Gastrocnemius medialis (tissue), 4 donors: ENCODE measurements around the gene OR8B8. TPM values are rescaled to one million over a fixed set of nuclear protein-coding genes. Genes with fewer than 3 reads are reported as not detected.
"Not testable (repeated sequence)": the region's sequence is repeated elsewhere in the genome, so short reads cannot be mapped to it uniquely, and the experiment has no call there.

Source experiments
- ATAC-seq, 2 donors: fragments of 150-250 bp; one replicate each; pipeline ENCODE4 v1.9.1; 2016
- DNase-seq, 2 donors: peaks; one replicate each; pipeline ENCODE4 v3.0.0-alpha.2; 2019
- H3K27ac ChIP-seq, 4 donors: fragments of 200-600 bp; sonication (generic); 1 replicate in 1 of 4; 2 replicates in 3 of 4; pipeline ENCODE4 v1.5.1; 2016 to 2018; ENCODE audit warnings: mild to moderate bottlenecking in 2 of 4, moderate library complexity in 1 of 4
- H3K27me3 ChIP-seq, 3 donors: fragments of 200-600 bp; sonication (generic) in 2 of 3; 1 replicate in 1 of 3; 2 replicates in 2 of 3; pipeline versions ENCODE4 v1.5.1 to v1.6.0; 2016 to 2019; ENCODE audit warnings: mild to moderate bottlenecking in 1 of 3, moderate library complexity in 1 of 3
- H3K36me3 ChIP-seq, 2 donors: fragments of 200-600 bp; sonication (generic) in 1 of 2; one replicate each; pipeline ENCODE4 v1.5.1; 2017 to 2018
- H3K4me1 ChIP-seq, 2 donors: fragments of 200-600 bp; sonication (generic) in 1 of 2; one replicate each; pipeline ENCODE4 v1.5.1; 2016 to 2017; ENCODE audit warnings: mild to moderate bottlenecking in 2 of 2
- H3K4me3 ChIP-seq, 4 donors: fragments of 200-600 bp; sonication (generic) in 3 of 4; 1 replicate in 1 of 4; 2 replicates in 3 of 4; pipeline ENCODE4 v1.5.1; 2016 to 2019; ENCODE audit warnings: mild to moderate bottlenecking in 2 of 4
- H3K9me3 ChIP-seq, 3 donors: fragments of 200-600 bp; sonication (generic) in 2 of 3; 1 replicate in 1 of 3; 2 replicates in 2 of 3; pipeline ENCODE4 v1.5.1; 2016 to 2019
- CTCF ChIP-seq, 5 experiments: fragments of 450-650 bp in 3 of 5; fragments of 200-600 bp in 2 of 5; sonication (generic) in 2 of 5; IDR thresholded peaks in 4 of 5; conservative IDR thresholded peaks in 1 of 5; 1 replicate in 4 of 5; 2 replicates in 1 of 5; pipeline ENCODE4 v1.5.1; 2016 to 2019; ENCODE audit warnings: antibody characterized with exemption in 5 of 5, mild to moderate bottlenecking in 3 of 5, moderate library complexity in 3 of 5
- POLR2A ChIP-seq, 2 donors: fragments of 450-650 bp; IDR thresholded peaks; one replicate each; pipeline ENCODE4 v1.6.1; 2017; ENCODE audit warnings: antibody characterized with exemption in 2 of 2, mild to moderate bottlenecking in 2 of 2, moderate library complexity in 2 of 2
- in situ Hi-C, 4 donors: fragments of 200-750 bp; cut with MboI; loops; one replicate each; pipeline versions ENCODE4 v1.15.0 to v1.8.0; 2017; ENCODE audit warnings: low sequenced_read_pairs in 4 of 4
- intact Hi-C: fragments of 100-400 bp; cut with DNase I; formaldehyde crosslinking; loops from one replicate; pipeline ENCODE4 v1.15.1; 2023; ENCODE audit warnings: low total_unique reads
- total RNA-seq, 4 donors: library from RNA; depleted of rRNA; stranded (reverse); fragments of >200 nt; gene quantifications; one replicate each; pipeline versions ENCODE4 v1.1.0 to v1.2.3, GENCODE V29; 2016

OR8B8 gene
- total RNA-seq, 4 donors from 2014 or later, result not detected

DNA sequence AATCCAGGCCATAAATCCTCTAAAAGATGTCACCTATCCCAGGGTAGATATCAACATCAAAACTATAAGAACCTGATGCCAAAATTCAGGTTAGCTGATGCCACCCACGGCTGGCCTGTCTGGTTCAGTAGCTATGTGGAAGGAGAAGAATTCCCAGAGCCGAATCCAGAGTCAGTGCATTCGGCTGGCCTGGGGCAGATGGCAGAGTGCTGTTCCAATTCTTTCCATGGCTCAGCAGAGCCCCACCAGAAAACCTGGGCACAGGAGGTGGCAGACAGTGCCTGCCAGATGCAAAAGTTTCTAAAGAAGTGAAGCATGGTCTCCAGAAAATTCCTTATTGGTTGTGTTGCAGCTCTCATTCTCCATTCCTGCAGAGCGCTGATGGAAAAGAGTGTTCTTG is 19.9 kb upstream of the OR8B8 start:
- intact Hi-C loops, result no loop called here
- no peaks in the 10 kb centered on the region for H3K36me3 ChIP-seq
- in situ Hi-C loops, result no loop called here
- peaks cover 0 to 4% of the 10 kb centered on the region in 2 donors for H3K4me1 ChIP-seq
- H3K27me3 ChIP-seq, result no peaks in the 10 kb centered on the region
- H3K27ac ChIP-seq, result no peak overlapping the region
- TF ChIP-seq POLR2A (IDR thresholded peaks at IDR 0.05) (no peak), CTCF (IDR thresholded peaks at IDR 0.05 in 4 of 5, conservative IDR thresholded peaks at IDR 0.05 in 1 of 5) (no peak)
- no peak overlapping the region for H3K4me3 ChIP-seq
- ATAC-seq (no peak), DNase-seq (no peak)
- H3K9me3 ChIP-seq, result no peaks in the 10 kb centered on the region

- DNase-seq, result no peak
- H3K9me3 ChIP-seq, result no peaks in the 10 kb centered on the region
- no peak overlapping the region for H3K4me3 ChIP-seq
- no peaks in the 10 kb centered on the region for H3K4me1 ChIP-seq
- no peak for TF ChIP-seq POLR2A (IDR thresholded peaks at IDR 0.05)
- TF ChIP-seq CTCF (IDR thresholded peaks at IDR 0.05 in 4 of 5, conservative IDR thresholded peaks at IDR 0.05 in 1 of 5), result no peak
- ATAC-seq, result no peak
- no peaks in the 10 kb centered on the region for H3K27me3 ChIP-seq
- H3K36me3 ChIP-seq, result no peaks in the 10 kb centered on the region
- in situ Hi-C loops (no loop called here), intact Hi-C loops (no loop called here)
- no peak overlapping the region for H3K27ac ChIP-seq
Observed at GRCh38 chr11:124463990-124464389, 18.5 kb upstream of the OR8B8 start.

GRCh38 chr11:124463324-124463723 is 17.8 kb upstream of the OR8B8 start:
- no peaks in the 10 kb centered on the region for H3K27me3 ChIP-seq
- DNase-seq (no peak), ATAC-seq (no peak)
- in situ Hi-C loops (no loop called here), intact Hi-C loops (no loop called here)
- no peak overlapping the region for H3K27ac ChIP-seq
- no peak for TF ChIP-seq POLR2A (IDR thresholded peaks at IDR 0.05)
- TF ChIP-seq CTCF (IDR thresholded peaks at IDR 0.05 in 4 of 5, conservative IDR thresholded peaks at IDR 0.05 in 1 of 5), result no peak
- H3K4me1 ChIP-seq, result no peaks in the 10 kb centered on the region
- H3K36me3 ChIP-seq, result no peaks in the 10 kb centered on the region
- no peak overlapping the region for H3K4me3 ChIP-seq
- H3K9me3 ChIP-seq, result no peaks in the 10 kb centered on the region

DNA sequence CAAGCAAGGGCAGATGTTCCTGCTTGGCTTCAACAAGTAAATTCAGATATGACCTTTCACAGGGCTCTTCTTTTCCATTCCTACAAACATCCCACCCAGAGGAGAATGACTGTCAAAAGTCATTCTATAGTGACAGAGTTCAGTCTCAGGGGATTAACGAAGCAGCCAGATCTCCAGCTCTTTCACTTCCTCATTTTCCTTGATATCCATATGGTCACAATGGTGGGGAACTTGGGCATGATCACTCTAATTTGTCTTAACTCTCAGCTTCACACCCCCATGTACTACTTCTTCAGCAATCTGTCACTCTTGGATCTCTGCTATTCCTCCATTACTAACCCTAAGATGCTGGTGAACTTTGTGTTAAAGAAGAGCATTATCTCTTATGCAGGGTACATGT is 15.0 kb upstream of the OR8B8 start:
- Histone ChIP-seq H3K4me3 (no peak overlapping the region), H3K36me3 (no peaks in the 10 kb centered on the region), H3K4me1 (no peaks in the 10 kb centered on the region), H3K27ac (no peak overlapping the region), H3K27me3 (no peaks in the 10 kb centered on the region), H3K9me3 (no peaks in the 10 kb centered on the region)
- TF ChIP-seq POLR2A (IDR thresholded peaks at IDR 0.05), result no peak
- intact Hi-C loops, result no loop called here
- no peak for ATAC-seq
- in situ Hi-C loops, result no loop called here
- no peak for DNase-seq

DNA sequence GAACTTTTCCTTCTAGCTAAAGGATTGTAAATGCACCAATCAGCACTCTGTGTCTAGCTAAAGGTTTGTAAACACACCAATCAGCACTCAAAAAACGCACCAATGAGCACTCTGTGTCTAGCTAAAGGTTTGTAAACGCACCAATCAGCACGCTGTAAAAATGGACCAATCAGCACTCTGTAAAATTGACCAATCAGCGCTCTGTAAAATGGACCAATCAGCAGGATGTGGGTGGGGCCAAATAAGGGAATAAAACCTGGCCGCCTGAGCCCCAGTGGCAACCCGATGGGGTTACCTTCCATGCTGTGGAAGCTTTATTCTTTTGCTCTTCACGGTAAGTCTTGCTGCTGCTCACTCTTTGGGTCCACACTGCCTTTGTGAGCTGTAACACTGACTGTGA is 13.9 kb upstream of the OR8B8 start:
- H3K9me3 ChIP-seq, H3K36me3 ChIP-seq, in situ Hi-C loops, H3K27me3 ChIP-seq, DNase-seq, ATAC-seq, intact Hi-C loops, H3K27ac ChIP-seq, H3K4me1 ChIP-seq, H3K4me3 ChIP-seq: not testable (repeated sequence)

DNA sequence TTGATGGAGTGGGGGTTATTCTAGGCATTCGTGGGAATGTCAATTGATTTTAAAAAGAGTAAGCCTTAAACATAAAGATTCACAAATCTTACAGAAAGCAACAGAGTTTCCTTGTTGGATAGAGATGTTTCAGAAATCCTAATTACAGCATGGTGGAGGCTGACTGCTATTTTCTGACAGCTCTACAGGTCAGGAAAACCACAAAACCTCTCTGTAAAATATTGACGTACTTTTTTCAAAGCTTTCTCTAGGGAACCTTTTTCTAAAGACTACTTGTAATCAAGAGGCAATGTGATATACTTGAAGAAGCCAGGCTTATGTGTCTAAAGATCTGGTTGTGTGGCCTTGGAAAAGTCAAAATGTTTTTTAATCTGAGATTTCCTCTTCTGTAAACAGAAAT is 9.1 kb upstream of the OR8B8 start:
- no peaks in the 10 kb centered on the region for H3K9me3 ChIP-seq
- in situ Hi-C loops, result no loop called here
- ATAC-seq (no peak), DNase-seq (no peak)
- H3K4me1 ChIP-seq, result no peaks in the 10 kb centered on the region
- TF ChIP-seq POLR2A (IDR thresholded peaks at IDR 0.05) (no peak), CTCF (IDR thresholded peaks at IDR 0.05 in 4 of 5, conservative IDR thresholded peaks at IDR 0.05 in 1 of 5) (no peak)
- no peak overlapping the region for H3K27ac ChIP-seq
- H3K4me3 ChIP-seq, result no peak overlapping the region
- H3K27me3 ChIP-seq, result no peaks in the 10 kb centered on the region
- intact Hi-C loops, result no loop called here
- H3K36me3 ChIP-seq, result no peaks in the 10 kb centered on the region
